Measurements from ENCODE around the gene MAGI2. TPM values are rescaled to one million over a fixed set of nuclear protein-coding genes. Genes with fewer than 3 reads are reported as not detected.

MAGI2 gene
- total and polyA plus RNA-seq, 2 of the 13 experiments (the other 11 are each of a cell fraction or from before 2014, with no cell fraction given), result 1.5 to 3.8 TPM

DNA sequence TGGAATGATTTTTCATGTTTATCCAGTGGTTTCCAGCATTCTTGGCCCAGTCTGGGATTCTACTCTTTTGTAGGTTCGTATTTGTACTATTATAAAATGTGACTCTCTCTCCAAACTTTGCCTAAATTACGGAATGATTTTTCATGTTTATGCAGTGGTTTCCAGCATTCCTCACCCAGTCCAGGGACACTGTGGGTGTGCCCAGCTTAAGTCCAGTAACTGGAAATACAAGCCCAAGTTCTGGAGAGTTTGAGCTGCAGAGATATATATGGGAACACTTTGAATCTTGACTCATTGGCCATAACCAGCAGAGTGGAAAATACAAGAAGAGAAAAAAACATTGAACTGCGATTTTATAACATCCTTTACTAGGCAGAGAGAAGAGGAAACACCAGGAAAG is 5.9 kb upstream of the MAGI2 start:
- no peak for FAIRE-seq
- H3K4me2 ChIP-seq (ENCODE audit: low read depth, low read length), result no peak overlapping the region
- H3K36me3 ChIP-seq (replicated peaks in 1 of 2; ENCODE audit: control insufficient read depth in 1 of 2, insufficient read depth in 2 of 2, low read length in 2 of 2), result no peaks in the 10 kb centered on the region
- TF ChIP-seq SOX13 (IDR thresholded peaks at IDR 0.05), result no peak
- TF ChIP-seq SOX13 (CRISPR knock-in tag; conservative IDR thresholded peaks at IDR 0.05 in 1 of 2, IDR thresholded peaks at IDR 0.05 in 1 of 2), result no peak
- TF ChIP-seq PHF5A (CRISPR knock-in tag; IDR thresholded peaks at IDR 0.05; ENCODE audit: low read depth, unreplicated experiment), result no peak
- no peak for TF ChIP-seq TFDP2 (CRISPR knock-in tag; IDR thresholded peaks at IDR 0.05)
- no peak for TF ChIP-seq MXD4 (CRISPR knock-in tag; IDR thresholded peaks at IDR 0.05)
- TF ChIP-seq, protein P1, sequence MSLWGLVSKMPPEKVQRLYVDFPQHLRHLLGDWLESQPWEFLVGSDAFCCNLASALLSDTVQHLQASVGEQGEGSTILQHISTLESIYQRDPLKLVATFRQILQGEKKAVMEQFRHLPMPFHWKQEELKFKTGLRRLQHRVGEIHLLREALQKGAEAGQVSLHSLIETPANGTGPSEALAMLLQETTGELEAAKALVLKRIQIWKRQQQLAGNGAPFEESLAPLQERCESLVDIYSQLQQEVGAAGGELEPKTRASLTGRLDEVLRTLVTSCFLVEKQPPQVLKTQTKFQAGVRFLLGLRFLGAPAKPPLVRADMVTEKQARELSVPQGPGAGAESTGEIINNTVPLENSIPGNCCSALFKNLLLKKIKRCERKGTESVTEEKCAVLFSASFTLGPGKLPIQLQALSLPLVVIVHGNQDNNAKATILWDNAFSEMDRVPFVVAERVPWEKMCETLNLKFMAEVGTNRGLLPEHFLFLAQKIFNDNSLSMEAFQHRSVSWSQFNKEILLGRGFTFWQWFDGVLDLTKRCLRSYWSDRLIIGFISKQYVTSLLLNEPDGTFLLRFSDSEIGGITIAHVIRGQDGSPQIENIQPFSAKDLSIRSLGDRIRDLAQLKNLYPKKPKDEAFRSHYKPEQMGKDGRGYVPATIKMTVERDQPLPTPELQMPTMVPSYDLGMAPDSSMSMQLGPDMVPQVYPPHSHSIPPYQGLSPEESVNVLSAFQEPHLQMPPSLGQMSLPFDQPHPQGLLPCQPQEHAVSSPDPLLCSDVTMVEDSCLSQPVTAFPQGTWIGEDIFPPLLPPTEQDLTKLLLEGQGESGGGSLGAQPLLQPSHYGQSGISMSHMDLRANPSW (CRISPR knock-in tag; IDR thresholded peaks at IDR 0.05; ENCODE audit: borderline replicate concordance), result no peak
- TF ChIP-seq, protein P2, sequence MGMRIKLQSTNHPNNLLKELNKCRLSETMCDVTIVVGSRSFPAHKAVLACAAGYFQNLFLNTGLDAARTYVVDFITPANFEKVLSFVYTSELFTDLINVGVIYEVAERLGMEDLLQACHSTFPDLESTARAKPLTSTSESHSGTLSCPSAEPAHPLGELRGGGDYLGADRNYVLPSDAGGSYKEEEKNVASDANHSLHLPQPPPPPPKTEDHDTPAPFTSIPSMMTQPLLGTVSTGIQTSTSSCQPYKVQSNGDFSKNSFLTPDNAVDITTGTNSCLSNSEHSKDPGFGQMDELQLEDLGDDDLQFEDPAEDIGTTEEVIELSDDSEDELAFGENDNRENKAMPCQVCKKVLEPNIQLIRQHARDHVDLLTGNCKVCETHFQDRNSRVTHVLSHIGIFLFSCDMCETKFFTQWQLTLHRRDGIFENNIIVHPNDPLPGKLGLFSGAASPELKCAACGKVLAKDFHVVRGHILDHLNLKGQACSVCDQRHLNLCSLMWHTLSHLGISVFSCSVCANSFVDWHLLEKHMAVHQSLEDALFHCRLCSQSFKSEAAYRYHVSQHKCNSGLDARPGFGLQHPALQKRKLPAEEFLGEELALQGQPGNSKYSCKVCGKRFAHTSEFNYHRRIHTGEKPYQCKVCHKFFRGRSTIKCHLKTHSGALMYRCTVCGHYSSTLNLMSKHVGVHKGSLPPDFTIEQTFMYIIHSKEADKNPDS (CRISPR knock-in tag; IDR thresholded peaks at IDR 0.05), result no peak
- no peak for TF ChIP-seq ZNF580 (CRISPR knock-in tag; IDR thresholded peaks at IDR 0.05; ENCODE audit: borderline replicate concordance, low read depth)
- no peak for TF ChIP-seq SMAD1 (CRISPR knock-in tag; IDR thresholded peaks at IDR 0.05; ENCODE audit: borderline replicate concordance, low read depth)
- no peak overlapping the region for H2AFZ ChIP-seq (ENCODE audit: low read length)
- H3K4me1 ChIP-seq (ENCODE audit: insufficient read depth, low read length), result peaks cover 78% of the 10 kb centered on the region
- H4K20me1 ChIP-seq (ENCODE audit: insufficient read depth, low read length), result no peaks in the 10 kb centered on the region
- no peaks in the 10 kb centered on the region for H3K27me3 ChIP-seq (ENCODE audit: control insufficient read depth in 1 of 2, insufficient read depth in 2 of 2, low read length in 2 of 2)
- no peaks in the 10 kb centered on the region for H3K9me3 ChIP-seq (ENCODE audit: low read length)
- ATAC-seq, result no peak
- H3K79me2 ChIP-seq (ENCODE audit: insufficient read depth, low read length), result peaks cover 22% of the 10 kb centered on the region
- no TSS peak for BruUV-seq (replicated peaks)
- no peak overlapping the region for H3K4me3 ChIP-seq (replicated peaks in 1 of 3; ENCODE audit: insufficient read depth in 1 of 3, low read depth in 2 of 3, low read length in 3 of 3)
- ChIA-PET POLR2A (no interaction called here), CTCF (ENCODE audit: low intra/inter-chr PET ratio, low total read pairs) (no interaction called here)
- no peak overlapping the region for H3K27ac ChIP-seq (ENCODE audit: extremely low read length, insufficient read depth, low read length)
- intact Hi-C loops (cut with micrococcal nuclease; ENCODE audit: unreplicated experiment) (no loop called here), in situ Hi-C loops (cut with HindIII; ENCODE audit: extremely low pct_ligation_motif_present, low pct_unique_long_range_greater_than_20kb) (no loop called here)
- DNase-seq (ENCODE audit: low spot score), result no peak
- no peak overlapping the region for H3K9ac ChIP-seq (ENCODE audit: insufficient read depth, low read depth, low read length)
- WGBS (ENCODE audit: low lambda C conversion rate), result 68% methylated on average over 3 of the region's 3 CpGs
